ENCODE results near the gene PODXL2. TPM values are rescaled to one million over a fixed set of nuclear protein-coding genes. Genes with fewer than 3 reads are reported as not detected.
"Not testable (repeated sequence)": the region's sequence is repeated elsewhere in the genome, so short reads cannot be mapped to it uniquely, and the experiment has no call there.

PODXL2 gene
- total RNA-seq, 1 donor from 2014 or later = 160 TPM

GRCh38 chr3:127605547-127605946, 23.4 kb upstream of the PODXL2 start:
- not testable (repeated sequence) for DNase-seq

- DNase-seq = no peak
Measured at GRCh38 chr3:127606086-127606805, 22.7 kb upstream of the PODXL2 start.

- no peak for DNase-seq
Measured at GRCh38 chr3:127606981-127607595, 21.9 kb upstream of the PODXL2 start.

- DNase-seq = no peak
Measured at GRCh38 chr3:127607675-127608361, 21.2 kb upstream of the PODXL2 start.

GRCh38 chr3:127608362-127608718, 20.6 kb upstream of the PODXL2 start:
- DNase-seq = no peak

GRCh38 chr3:127610105-127610504, 18.9 kb upstream of the PODXL2 start:
- DNase-seq = no peak

GRCh38 chr3:127611251-127611650, 17.7 kb upstream of the PODXL2 start:
- DNase-seq = no peak

- no peak for DNase-seq
Measured at GRCh38 chr3:127612966-127613365, 16.0 kb upstream of the PODXL2 start.

- DNase-seq = no peak
Measured at GRCh38 chr3:127613406-127613805, 15.6 kb upstream of the PODXL2 start.

GRCh38 chr3:127614928-127615589, 13.9 kb upstream of the PODXL2 start:
- no peak for DNase-seq

- no peak for DNase-seq
Measured at GRCh38 chr3:127615631-127616305, 13.2 kb upstream of the PODXL2 start.

- DNase-seq = no peak
Measured at GRCh38 chr3:127616836-127617605, 12.0 kb upstream of the PODXL2 start.

- no peak for DNase-seq
Measured at GRCh38 chr3:127618891-127619290, 10.1 kb upstream of the PODXL2 start.

- DNase-seq = no peak
Measured at GRCh38 chr3:127620637-127621375, 8.2 kb upstream of the PODXL2 start.

GRCh38 chr3:127622031-127622430, 7.0 kb upstream of the PODXL2 start:
- DNase-seq = no peak

- DNase-seq = no peak
Measured at GRCh38 chr3:127622772-127623576, 6.0 kb upstream of the PODXL2 start.

- no peak for DNase-seq
Measured at GRCh38 chr3:127624063-127624462, 4.9 kb upstream of the PODXL2 start.

GRCh38 chr3:127625821-127626220, 3.2 kb upstream of the PODXL2 start:
- DNase-seq = no peak

GRCh38 chr3:127628426-127628787, 578 bp upstream of the PODXL2 start:
- DNase-seq = no peak

All from occipital lobe (tissue), 2 donors.